Measurements from ENCODE around the gene FHDC1. TPM values are rescaled to one million over a fixed set of nuclear protein-coding genes. Genes with fewer than 3 reads are reported as not detected.

FHDC1 gene
- total RNA-seq, 1 experiment from 2014 or later, result 1.7 TPM

- in situ Hi-C loops (cut with HindIII; ENCODE audit: low pct_unique_long_range_greater_than_20kb, low sequenced_read_pairs), result no loop called here
- no peak for DNase-seq (ENCODE audit: low read depth)
These were observed 9.2 kb upstream of the FHDC1 start for GRCh38 chr4:152926959-152927358.

- in situ Hi-C loops (cut with HindIII; ENCODE audit: low pct_unique_long_range_greater_than_20kb, low sequenced_read_pairs), result no loop called here
- DNase-seq (ENCODE audit: low read depth), result no peak
These were observed 8.4 kb upstream of the FHDC1 start for GRCh38 chr4:152927737-152928136.

- in situ Hi-C loops (cut with HindIII; ENCODE audit: low pct_unique_long_range_greater_than_20kb, low sequenced_read_pairs), result no loop called here
- no peak for DNase-seq (ENCODE audit: low read depth)
These were observed 7.8 kb upstream of the FHDC1 start for GRCh38 chr4:152928286-152928685.

GRCh38 chr4:152929888-152930287, 6.2 kb upstream of the FHDC1 start:
- in situ Hi-C loops (cut with HindIII; ENCODE audit: low pct_unique_long_range_greater_than_20kb, low sequenced_read_pairs), result no loop called here
- DNase-seq (ENCODE audit: low read depth), result no peak

GRCh38 chr4:152935143-152935542, 980 bp upstream of the FHDC1 start:
- in situ Hi-C loops (cut with HindIII; ENCODE audit: low pct_unique_long_range_greater_than_20kb, low sequenced_read_pairs), result no loop called here
- no peak for DNase-seq (ENCODE audit: low read depth)

GRCh38 chr4:152936446-152937335, 568 bp downstream of the FHDC1 start:
- DNase-seq (ENCODE audit: low read depth), result peak; percentile 50
- in situ Hi-C loops (cut with HindIII; ENCODE audit: low pct_unique_long_range_greater_than_20kb, low sequenced_read_pairs), result no loop called here

GRCh38 chr4:152937336-152938236, 1.5 kb downstream of the FHDC1 start:
- peak; percentile 58 for DNase-seq (ENCODE audit: low read depth)

GRCh38 chr4:152938237-152938947, 2.3 kb downstream of the FHDC1 start:
- in situ Hi-C loops (cut with HindIII; ENCODE audit: low pct_unique_long_range_greater_than_20kb, low sequenced_read_pairs), result no loop called here
- DNase-seq (ENCODE audit: low read depth), result no peak

More at GRCh38 chr4:152937336-152938236, 1.5 kb downstream of the FHDC1 start:
- in situ Hi-C loops (cut with HindIII; ENCODE audit: low pct_unique_long_range_greater_than_20kb, low sequenced_read_pairs), result no loop called here

GRCh38 chr4:152939621-152940020, 3.5 kb downstream of the FHDC1 start:
- in situ Hi-C loops (cut with HindIII; ENCODE audit: low pct_unique_long_range_greater_than_20kb, low sequenced_read_pairs), result no loop called here
- DNase-seq (ENCODE audit: low read depth), result no peak

- DNase-seq (ENCODE audit: low read depth), result no peak
- in situ Hi-C loops (cut with HindIII; ENCODE audit: low pct_unique_long_range_greater_than_20kb, low sequenced_read_pairs), result no loop called here
These were observed 4.3 kb downstream of the FHDC1 start for GRCh38 chr4:152940461-152940860.

GRCh38 chr4:152941411-152941810, 5.3 kb downstream of the FHDC1 start:
- no peak for DNase-seq (ENCODE audit: low read depth)
- in situ Hi-C loops (cut with HindIII; ENCODE audit: low pct_unique_long_range_greater_than_20kb, low sequenced_read_pairs), result no loop called here

- in situ Hi-C loops (cut with HindIII; ENCODE audit: low pct_unique_long_range_greater_than_20kb, low sequenced_read_pairs), result no loop called here
- no peak for DNase-seq (ENCODE audit: low read depth)
These were observed 6.2 kb downstream of the FHDC1 start for GRCh38 chr4:152942346-152942745.

- in situ Hi-C loops (cut with HindIII; ENCODE audit: low pct_unique_long_range_greater_than_20kb, low sequenced_read_pairs), result no loop called here
- DNase-seq (ENCODE audit: low read depth), result no peak
These were observed 7.5 kb downstream of the FHDC1 start for GRCh38 chr4:152943672-152944071.

- no peak for DNase-seq (ENCODE audit: low read depth)
- in situ Hi-C loops (cut with HindIII; ENCODE audit: low pct_unique_long_range_greater_than_20kb, low sequenced_read_pairs), result no loop called here
These were observed 8.7 kb downstream of the FHDC1 start for GRCh38 chr4:152944666-152945320.

- in situ Hi-C loops (cut with HindIII; ENCODE audit: low pct_unique_long_range_greater_than_20kb, low sequenced_read_pairs), result no loop called here
- DNase-seq (ENCODE audit: low read depth), result no peak
These were observed 9.5 kb downstream of the FHDC1 start for GRCh38 chr4:152945639-152946038.

GRCh38 chr4:152946446-152946845, 10.3 kb downstream of the FHDC1 start:
- DNase-seq (ENCODE audit: low read depth), result no peak
- in situ Hi-C loops (cut with HindIII; ENCODE audit: low pct_unique_long_range_greater_than_20kb, low sequenced_read_pairs), result no loop called here

GRCh38 chr4:152947311-152947710, 11.2 kb downstream of the FHDC1 start:
- no peak for DNase-seq (ENCODE audit: low read depth)
- in situ Hi-C loops (cut with HindIII; ENCODE audit: low pct_unique_long_range_greater_than_20kb, low sequenced_read_pairs), result no loop called here

- DNase-seq (ENCODE audit: low read depth), result no peak
- in situ Hi-C loops (cut with HindIII; ENCODE audit: low pct_unique_long_range_greater_than_20kb, low sequenced_read_pairs), result no loop called here
These were observed 13.8 kb downstream of the FHDC1 start for GRCh38 chr4:152949930-152950329.

Measured in Caki2 (cell line).